ENCODE results near the gene NCK2.

DNA sequence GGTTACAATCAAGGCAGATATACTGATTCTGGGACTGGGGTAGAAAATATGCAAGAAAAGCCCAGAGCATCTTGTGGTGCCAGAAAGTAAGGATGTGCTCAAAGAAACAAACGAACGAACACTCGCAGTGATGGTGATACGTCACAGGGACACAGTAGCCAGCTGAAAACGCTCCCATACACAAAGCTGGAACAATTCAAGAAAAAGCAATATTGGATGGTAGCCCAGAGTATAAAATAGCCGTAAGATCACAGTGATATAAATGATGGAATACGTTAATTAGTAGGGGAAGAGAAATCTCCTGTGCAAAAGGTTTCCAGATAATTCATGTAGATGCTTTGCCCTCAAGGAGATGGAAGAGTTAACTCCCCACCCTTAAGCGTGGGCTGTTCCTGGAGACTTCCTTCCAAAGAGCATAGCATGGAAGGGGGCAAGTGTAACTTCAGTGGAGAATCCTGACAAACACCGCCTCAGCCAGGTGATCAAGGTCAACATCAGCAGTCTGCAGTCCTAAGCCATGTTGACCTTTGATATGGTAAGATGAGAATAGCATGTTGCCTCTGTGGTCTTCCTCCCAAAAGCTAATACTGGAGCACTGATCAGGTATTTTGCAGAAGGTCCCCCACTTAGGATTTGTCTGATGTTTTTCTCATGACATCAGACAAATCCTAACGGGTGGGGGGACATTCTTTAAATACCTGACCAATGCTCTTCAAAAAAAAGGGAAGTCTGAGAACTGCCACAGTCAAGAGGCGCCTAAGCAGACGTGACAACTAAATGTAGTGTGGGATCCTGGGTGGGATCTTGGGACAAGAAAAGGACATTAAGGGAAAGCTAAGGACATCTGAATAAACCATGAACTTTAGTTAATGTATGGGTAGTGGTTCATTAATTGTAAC, 99.0 kb downstream of the NCK2 start:
- TF ChIP-seq POLR2AphosphoS5 (IDR thresholded peaks at IDR 0.05; ENCODE audit: low read depth, low read length) (no peak), RXRA (IDR thresholded peaks at IDR 0.05; ENCODE audit: borderline replicate concordance, low read depth) (no peak), EP300 (IDR thresholded peaks at IDR 0.05; ENCODE audit: borderline replicate concordance in 1 of 2, low read depth in 1 of 2, low read length in 1 of 2) (no peak), GABPA (IDR thresholded peaks at IDR 0.05; ENCODE audit: low read depth) (no peak), TAF1 (IDR thresholded peaks at IDR 0.05; ENCODE audit: borderline replicate concordance, low read depth, low read length) (no peak), NRF1 (IDR thresholded peaks at IDR 0.05; ENCODE audit: low read depth, low read length) (no peak), MXI1 (IDR thresholded peaks at IDR 0.05; ENCODE audit: low read depth, low read length) (no peak)
- TF ChIP-seq, protein P1, sequence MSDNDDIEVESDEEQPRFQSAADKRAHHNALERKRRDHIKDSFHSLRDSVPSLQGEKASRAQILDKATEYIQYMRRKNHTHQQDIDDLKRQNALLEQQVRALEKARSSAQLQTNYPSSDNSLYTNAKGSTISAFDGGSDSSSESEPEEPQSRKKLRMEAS (IDR thresholded peaks at IDR 0.05; ENCODE audit: low read depth): no peak
- TF ChIP-seq, protein P2, sequence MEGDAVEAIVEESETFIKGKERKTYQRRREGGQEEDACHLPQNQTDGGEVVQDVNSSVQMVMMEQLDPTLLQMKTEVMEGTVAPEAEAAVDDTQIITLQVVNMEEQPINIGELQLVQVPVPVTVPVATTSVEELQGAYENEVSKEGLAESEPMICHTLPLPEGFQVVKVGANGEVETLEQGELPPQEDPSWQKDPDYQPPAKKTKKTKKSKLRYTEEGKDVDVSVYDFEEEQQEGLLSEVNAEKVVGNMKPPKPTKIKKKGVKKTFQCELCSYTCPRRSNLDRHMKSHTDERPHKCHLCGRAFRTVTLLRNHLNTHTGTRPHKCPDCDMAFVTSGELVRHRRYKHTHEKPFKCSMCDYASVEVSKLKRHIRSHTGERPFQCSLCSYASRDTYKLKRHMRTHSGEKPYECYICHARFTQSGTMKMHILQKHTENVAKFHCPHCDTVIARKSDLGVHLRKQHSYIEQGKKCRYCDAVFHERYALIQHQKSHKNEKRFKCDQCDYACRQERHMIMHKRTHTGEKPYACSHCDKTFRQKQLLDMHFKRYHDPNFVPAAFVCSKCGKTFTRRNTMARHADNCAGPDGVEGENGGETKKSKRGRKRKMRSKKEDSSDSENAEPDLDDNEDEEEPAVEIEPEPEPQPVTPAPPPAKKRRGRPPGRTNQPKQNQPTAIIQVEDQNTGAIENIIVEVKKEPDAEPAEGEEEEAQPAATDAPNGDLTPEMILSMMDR (IDR thresholded peaks at IDR 0.05): no peak

All from SK-N-SH (cell line).